Stimulated activated CD4-positive, alpha-beta T cell treated with anti-CD3 and anti-CD28 coated beads, TNF-alpha, amount 100 ng/mL, for 24 hours (primary cell): ENCODE results near the gene MORN4.
"Not testable (repeated sequence)": the region's sequence is repeated elsewhere in the genome, so short reads cannot be mapped to it uniquely, and the experiment has no call there.

ENCODE experiments used
- DNase-seq, 3 experiments: peaks; one replicate each; pipeline ENCODE4 v3.0.0-alpha.2; 2020; ENCODE audit warnings: low read depth in 3 of 3

MORN4 gene

DNA sequence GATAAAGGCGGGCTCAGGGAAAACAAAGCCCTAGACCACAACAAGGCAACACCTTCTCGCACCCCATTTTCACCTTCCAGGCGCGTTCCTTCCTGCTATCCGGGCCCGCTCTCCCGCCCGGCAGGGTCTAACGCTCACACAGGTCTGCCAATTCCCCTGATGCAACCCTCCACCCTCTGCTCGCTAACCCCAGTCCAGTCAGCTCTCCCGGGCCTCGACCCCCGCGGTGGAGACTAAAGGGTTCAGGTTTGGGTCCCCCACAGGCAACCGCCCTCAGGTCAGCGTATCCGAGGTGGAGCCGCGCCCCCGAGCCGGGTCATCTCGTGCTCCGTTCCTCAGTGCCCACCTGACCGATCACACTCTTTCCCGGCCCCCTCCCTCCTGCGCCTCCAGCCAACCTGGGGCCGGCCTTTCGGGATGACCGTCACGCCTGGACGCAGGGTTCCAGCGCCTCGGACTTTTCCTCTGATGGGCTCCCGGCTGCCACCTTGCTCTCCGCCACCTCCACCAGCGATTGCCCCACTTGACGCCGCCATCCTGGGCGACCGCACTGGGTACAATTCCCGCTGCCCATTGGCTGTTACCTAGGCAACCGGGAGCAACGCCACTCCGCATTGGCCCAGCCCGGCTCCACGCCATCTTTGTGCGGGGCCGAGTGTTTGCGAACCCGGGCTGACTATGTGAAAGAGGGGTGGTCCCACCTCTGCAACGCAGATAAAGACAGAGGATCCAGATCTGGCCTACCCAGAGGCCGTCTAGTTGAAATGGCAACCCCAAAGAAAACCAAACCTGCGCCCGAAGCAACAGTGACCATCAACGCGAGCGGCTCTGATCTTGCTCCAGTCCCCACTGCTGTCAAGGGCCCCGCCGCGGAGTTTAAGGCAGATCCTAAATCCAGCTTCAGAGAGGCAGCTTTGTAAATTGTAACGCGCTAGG lies at the start of gene MORN4:
Gene MORN4 (minus strand): TSS at position 552 of the 936 bp plus-strand sequence. CDS start 13,847 bp downstream, outside the sequence.
- peak; percentile 82 to 89 (median 88) for DNase-seq

DNA sequence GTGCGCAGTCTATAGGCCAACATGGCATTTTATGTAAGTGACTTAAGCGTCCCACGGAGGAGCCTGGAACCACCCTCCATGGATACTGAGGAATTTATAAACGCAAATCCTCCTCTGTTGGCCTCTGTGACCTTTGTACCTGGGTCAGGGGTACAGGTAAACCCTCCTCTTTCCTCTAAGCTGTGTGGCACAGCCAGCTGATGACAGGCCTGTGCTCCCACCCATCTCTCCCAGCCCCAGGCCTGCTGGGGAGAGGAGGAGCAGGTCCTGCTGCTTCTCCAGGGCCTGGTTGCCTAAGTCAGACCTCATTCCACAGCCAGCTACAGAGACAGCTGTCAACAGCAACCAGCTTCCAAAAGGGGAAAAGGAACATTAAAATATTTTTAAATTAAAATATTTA lies 48.7 kb upstream of the MORN4 start:
- no peak for DNase-seq

DNA sequence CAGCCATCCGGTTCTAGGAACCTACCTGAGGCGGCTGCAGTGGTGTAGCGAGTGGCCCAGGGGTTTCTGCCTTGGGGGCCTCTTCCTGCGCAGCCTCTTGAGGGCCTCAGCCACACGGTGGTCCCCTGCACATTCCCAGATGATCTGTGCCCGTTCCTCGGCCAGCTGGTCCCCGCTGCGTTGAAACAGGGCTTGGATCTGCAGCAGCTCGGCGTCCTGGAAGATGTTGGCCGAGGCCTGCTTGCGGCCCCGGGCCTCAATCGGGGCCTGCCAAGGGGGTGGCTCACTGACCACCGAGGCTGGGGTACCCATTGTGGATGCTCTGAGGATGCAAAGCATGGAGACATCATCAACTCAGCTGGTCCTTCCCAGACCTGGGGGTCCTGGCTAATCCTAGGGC lies 46.3 kb upstream of the MORN4 start:
- no peak for DNase-seq

DNA sequence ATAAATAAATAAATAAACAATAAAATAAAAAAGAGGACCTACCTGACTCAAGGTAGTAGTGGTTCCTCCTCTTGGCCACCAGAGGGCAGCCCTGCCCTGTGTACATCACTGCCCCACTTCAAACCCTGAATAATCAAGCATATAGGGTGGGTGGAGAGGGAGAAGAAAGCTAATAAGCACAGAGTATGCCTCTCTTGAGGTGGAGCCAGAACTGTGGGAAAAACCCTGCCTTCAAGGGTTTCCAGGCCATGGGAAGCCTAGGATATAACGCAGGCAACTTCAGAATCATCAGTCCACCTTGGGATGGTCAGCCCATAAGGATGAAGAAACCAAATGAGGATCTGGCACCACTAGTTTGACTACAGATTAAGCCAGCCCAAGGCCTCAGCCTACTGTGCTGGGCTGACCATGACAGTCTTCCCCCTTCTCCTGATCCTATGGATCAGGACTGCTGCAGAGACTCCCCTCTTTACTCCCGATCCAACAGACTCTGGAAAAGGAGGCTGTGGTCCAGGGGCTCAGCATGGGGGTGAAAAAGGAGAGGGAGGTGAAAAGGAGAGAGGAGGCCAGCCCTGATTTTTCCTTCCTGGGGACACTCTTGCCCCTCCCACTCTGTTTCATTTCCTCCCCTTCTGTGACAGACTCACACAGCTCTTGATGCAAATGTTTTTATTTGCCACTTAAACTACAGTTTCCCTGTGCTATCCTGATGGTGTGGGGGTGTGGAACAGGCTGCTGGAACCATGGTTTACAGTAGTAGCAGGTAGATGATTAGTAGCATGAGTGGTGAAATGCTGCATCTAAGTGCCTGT lies 43.7 kb upstream of the MORN4 start:
- peak in 1 of 3 experiments; percentile 28 for DNase-seq

DNA sequence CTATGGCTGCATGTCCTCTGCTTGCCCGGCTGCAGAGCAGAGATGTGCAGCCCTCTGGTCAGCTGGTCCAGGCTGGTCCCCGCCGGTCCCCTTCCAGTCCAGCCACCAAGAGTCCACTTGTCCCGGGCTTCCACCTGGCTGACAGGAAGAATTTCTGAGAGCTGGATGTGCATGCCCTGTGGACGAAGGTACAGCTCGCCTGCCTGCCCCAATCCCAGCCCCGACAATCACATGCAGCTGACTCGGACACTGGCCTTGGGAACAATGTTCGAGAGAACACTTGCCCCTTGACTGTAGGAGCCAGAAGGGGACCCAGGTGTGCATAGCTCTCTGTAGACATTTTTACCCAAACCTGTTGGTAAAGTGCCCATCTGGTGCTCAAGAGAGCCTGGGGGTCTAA lies 41.9 kb upstream of the MORN4 start:
- no peak for DNase-seq

DNA sequence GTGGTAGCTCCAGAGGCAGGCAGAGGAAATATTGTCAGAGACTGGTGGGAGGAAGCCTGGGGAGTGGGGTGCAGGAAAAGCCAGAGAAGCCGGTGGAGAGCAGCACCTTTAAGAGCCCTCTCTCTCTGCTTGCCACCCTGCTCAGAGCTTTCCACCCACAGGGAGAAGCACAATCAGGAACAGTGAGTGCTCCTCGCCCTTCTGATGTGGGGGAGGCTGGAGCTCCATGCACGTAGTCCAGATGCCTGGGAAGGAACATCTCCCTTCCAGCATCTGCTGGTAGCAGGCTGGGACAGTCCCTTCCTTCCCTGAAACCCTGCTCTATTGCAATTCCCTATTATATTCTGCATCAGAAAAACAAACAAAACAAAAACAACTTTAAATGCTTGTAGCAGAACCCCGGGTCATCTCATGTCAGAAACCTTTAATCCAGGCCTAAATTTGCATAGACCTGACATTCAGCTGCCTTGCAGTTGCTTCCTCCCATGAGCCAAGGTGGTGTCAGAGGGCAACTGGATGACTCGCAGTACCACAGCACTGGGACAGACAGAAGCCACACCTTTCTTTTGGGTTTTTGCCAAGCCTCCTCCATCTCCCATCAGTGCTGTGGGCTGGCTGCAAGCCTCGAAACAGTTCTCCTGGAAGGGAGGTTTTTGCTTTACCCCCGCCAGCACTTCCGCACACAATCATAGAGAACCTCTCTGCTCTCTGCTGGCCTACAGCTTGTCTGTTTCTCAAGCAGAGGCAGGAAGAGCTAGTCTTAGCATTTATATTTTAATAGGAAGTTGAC lies 40.6 kb upstream of the MORN4 start:
- no peak for DNase-seq

DNA sequence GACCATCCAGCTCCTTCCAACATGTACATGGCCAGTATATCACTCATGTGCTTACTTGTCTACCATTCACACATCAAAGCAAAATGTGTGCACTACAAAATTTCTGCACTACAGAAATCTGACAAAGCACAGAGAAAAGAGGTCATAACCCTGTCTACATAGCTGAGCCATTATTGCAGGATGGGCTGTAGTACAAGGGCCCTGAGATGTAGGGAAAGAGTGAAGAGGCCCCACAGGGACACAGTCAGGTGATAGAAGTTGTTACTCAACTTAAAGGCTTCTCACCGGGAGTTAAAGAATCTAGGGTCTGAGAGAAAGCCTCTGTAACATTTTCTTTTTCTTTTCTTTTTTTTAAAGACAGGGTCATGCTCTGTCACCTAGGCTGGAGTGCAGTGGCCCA lies 36.3 kb upstream of the MORN4 start:
- DNase-seq, result no peak

DNA sequence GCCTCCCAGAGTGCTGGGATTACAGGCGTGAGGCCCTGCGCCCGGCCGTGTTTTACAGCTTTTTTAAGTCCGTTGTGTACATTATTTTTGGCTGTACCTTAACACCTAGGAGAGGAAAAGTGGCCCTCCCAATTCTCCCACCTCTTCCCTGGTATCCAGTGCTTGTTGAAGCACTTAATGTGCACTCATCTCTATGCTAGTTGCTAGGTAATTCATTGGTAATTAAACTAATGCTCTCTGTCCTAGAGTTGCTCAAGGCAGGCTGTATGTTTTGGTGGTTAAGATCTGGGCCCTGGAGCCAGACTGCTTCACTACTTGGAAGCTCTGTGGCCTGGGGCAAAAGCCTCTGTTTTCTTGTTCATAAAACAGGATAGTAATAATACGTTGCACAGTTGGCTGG lies 34.2 kb upstream of the MORN4 start:
- DNase-seq, result no peak

DNA sequence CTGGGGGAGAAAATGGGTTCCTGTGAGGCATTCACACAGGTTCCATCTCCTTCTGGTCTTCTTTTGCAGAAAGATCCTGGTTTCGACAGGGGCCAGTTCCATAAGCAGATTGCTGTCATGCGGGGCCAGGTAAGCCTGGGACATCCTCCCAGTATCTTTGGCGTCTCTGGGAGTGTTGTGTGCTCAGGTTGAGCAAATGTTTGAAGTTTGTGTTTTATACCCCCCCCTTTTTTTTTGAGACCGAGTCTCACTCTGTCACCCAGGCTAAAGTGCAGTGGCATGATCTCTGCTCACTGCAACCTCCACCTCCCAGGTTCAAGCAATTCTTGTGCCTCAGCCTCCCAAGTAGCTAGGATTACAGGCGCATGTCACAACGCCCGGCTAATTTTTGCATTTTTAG lies 33.7 kb upstream of the MORN4 start:
- no peak for DNase-seq

DNA sequence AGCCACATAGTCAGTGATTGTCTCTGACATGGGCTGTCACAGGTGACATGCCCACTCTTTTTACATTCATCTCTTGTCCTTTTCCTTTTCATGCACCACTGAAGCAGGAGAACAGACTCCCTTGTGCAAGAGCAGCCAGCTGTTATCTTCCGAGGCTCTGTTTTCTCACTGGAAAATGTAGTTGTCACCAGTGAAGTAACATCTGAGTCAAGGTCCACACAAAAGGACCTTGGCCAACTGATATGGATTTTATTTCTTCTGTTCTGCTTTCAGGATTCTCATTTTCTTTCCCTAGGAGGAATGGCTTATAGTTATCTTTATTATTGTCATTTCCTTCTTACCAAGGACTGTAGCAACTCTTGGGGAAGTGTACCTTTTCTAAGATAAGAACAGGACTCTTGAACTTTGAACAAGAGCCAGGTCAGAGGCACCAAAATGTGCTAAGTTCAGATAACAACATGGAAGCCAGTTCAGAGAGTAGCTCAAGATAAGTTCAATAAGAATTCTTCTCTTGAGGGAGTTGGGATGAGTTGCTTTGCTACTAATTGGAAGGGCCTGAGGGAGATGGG lies 31.1 kb upstream of the MORN4 start:
- no peak for DNase-seq

DNA sequence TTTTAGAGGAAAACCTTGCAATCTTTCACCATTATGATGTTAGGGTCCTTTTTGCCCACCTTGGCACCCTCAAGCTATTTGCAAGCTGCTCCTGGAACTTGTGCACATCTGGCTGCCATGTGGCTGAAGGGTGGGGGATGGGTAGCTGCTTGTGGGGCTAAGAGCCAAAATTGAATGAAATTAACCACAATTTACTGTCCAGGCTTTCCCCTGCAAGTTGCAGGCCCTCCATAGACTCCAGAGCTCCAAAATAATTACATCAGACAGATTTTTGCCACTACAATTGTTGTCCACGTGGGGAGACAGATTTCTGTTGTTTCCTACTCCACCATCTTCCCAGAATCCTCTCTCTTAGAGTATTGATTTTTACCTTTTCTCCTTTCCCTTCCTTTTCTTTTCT lies 26.3 kb upstream of the MORN4 start:
- DNase-seq, result no peak

DNA sequence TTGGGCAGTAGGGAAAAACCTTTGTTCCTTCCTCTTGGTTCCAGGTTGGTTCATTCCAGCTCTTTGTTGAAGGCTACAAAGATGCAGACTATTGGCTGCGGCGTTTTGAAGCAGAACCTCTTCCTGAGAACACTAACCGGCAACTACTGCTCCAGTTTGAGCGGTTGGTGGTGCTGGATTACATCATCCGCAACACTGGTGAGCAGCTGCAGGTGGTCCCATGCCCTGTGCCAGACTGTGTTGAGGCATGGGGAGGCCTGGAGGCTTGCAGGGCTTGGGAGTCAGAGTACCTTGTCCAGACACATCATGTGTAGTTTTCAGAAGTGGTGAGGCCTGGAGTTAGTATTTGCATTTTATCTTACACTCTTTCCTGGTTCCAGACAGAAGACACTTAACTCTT lies 23.5 kb upstream of the MORN4 start:
- DNase-seq, result no peak

DNA sequence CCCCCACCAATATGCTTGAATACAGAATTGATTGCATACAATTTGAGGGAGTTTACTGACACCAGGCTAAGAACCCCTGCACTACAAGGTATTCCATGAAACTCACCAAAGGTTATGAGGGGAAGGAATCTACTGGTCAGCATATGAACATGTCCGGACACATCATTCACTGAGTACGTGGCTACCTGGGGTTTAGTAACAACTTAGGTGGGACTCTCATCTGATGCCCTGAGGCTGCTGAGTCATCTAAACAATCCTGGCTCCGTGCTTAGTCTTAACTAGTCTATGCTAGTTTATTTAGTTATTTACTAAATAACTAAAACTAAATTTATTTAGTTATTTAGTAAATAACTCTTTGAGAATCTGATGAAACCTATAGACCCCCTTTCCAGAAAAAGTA lies 18.5 kb upstream of the MORN4 start:
- no peak for DNase-seq

DNA sequence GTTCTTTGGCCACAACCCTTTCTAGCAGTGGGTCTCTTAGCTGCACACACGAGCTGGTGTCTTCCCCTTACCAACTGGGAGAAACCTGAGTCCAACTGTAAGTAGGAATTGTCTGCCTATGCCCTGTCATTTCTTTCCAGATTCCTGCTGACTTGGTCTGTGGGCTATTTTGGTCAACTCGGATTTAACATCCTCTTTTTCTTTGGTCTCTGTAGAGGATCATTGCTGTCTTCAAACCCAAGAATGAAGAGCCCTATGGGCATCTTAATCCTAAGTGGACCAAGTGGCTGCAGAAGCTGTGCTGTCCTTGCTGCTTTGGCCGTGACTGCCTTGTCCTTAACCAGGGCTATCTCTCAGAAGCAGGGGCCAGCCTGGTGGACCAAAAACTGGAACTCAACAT lies 17.4 kb upstream of the MORN4 start:
- no peak for DNase-seq

DNA sequence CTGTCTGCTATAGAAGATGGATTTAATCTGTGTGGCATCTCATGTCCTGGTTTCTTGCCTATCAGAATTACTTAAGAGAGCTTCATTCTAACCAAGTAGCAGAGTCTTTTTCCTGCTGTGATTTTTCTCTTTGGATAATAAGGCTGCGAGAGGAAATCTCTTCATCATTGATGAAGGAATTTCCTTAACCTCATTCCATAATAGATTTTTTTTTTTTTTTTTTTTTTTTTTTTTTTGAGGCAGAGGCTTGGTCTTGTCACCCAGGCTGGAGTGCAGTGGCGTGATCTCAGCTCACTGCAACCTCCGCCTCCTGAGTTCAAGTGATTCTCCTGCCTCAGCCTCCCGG lies 16.1 kb upstream of the MORN4 start:
- not testable (repeated sequence) for DNase-seq

DNA sequence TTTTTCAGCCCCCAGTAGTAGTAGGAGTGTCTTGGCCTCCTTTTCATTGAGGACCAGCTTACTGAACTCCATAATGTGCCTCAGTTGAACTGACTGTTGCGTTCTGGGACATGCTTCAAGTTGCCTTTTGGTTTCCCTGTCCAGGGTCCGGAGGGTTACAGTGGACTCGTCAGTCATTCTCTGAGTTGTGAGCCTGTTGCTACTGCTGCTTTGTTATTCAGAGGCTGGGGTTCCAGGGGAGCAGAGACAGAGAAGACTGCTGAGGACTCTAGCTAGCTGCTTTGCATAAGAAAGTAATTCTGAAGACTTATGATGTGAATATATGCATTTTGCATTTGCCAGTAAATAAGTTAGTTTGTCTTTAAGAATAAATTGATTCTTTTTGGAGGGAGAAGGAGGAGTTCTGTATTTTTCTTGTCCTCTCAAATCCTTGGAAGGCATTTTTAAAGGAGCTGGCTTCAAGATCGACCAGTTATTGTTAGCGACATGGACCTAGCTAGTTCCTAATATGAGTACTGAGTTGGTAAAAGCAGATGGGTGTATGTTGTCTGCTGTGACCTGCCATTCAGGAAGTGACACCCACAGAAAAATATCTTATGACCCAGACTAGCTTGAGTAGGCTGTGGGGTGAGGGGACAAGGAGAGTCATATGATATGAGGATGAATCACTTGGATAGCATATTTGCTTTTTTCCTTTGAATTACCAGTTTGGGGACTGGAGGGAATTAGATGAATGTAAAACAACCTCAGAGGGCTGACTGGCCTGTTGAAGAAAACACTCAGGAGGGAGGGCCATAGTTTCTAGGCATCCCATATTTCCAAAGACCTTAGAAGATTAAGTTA lies 15.5 kb upstream of the MORN4 start:
- DNase-seq, result peak in 2 of 3 experiments; percentile 5 to 27

DNA sequence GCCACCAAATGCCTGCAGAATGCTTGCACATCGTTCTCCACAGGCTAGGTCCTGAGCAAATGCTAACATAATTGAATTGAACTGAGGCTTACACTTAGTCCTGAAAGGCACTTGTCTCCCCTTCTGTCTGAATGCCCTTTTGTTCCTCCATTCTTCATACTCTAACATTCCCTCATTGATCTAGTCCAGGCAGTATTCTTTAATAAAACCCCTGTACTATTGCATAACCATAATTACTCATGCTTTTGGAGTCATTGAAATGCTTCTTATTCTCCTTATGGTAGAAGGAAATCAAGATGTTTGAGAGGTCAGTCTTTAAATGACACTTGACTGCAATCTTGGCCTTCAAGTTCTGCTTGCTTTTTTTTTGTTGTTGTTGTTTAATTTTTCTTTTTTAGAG lies 14.3 kb upstream of the MORN4 start:
- DNase-seq, result no peak

DNA sequence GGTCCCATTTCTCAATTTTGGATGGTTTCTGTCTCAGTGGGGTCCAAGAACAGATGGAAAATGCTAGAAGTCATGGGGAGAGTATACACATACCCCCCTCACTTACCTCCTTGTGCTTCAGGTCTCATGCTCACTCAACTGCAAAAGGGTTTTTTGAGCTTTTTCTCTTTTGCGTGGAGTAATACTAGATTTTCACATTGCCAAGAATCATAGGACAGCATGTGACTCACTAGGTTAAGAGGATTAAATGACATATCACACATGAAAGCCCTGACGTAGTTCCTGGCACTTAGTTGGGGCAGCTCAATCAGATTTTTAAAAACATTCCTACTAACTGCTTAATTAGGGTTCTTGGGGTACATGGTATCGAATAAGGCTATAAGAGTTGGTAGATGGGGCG lies 11.6 kb upstream of the MORN4 start:
- no peak for DNase-seq

DNA sequence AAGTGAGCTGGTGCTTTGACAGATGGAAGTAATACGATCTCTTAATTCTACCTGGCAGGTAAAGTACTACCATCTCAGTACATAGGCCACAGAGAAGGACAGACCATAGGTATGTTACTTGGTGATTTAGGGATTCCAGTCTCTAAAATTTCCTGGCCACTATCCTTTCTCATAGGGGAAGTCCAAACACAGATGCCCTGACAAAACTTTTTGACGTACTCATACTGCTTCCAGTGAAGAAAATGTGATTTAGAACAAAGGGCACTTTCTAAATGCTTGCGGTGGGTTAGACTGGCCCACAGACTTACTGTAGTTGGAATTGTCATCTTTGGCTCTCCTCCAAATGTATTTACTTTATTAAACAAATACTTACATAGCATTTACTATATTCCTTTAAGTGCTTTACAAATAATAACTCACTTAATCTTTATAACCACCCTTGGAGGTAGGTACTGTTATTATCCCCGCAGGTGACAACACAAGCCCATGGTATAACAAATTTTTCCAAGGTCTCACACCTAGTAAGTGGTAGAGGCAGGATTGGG lies 10.2 kb upstream of the MORN4 start:
- DNase-seq, result no peak

DNA sequence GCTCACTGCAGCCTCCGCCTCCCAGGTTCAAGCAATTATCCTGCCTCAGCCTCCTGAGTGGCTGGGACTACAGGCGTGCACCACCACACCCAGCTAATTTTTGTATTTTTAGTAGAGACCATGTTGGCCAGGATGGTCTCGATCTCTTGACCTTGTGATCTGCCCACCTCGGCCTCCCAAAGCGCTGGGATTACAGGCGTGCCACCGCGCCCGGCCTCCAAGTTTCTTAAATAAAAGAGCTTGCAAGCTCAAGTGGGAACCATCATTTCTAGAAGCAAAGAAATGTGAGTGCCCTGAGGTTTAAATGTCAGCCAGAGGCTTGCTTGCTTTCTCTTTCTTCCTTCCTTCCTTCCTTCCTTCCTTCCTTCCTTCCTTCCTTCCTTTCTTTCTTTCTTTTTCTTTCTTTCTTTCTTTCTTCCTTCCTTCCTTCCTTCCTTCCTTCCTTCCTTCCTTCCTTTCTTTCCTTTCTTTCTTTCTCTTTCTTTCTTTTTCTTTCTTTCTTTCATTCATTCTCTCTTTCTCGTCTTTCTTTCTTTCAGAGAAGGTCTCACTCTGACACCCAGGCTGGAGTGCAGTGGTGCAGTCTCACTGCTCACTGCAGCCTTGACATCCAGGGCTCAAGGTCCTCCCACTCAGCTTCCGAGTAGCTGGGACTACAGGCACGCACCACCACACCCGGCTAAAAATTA lies 9.3 kb upstream of the MORN4 start:
- DNase-seq, result not testable (repeated sequence)
